DND-41 (cell line): ENCODE results near the gene SNCA.

Source experiments
- CTCF ChIP-seq: IDR thresholded peaks from 2 replicates; pipeline ENCODE4 v1.5.1; 2012; ENCODE audit warnings: borderline replicate concordance, low read length, moderate library complexity, mild to moderate bottlenecking; ENCODE audit not compliant: poor library complexity, severe bottlenecking; ENCODE audit errors: extremely low read depth
- EZH2 ChIP-seq: IDR thresholded peaks from 3 replicates; pipeline ENCODE4 v1.6.1; 2012; ENCODE audit warnings: borderline replicate concordance, low read depth, mild to moderate bottlenecking, moderate library complexity, low read length, inconsistent platforms; ENCODE audit not compliant: severe bottlenecking

DNA sequence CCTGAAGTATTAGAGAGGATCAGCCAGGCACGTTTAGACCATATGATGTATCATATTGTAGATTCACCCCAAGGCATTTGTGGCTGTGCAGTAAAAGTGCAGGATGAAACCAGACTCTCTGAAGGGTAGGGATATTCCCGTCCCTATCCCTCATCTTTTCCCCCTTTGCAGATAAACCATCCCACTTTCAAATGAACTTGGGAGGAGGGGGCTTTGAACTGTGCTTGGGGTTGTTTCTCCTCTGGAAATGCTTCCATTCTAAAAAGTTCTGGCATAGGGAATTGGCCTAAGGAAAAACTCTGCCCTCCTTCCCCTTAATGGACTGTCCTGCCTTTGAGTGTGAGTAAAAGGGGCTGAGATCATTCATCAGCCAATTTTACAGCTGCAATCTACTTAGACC, 23.8 kb downstream of the SNCA start:
- TF ChIP-seq CTCF (no peak), EZH2 (no peak)
